Keratinocyte (primary cell): ENCODE measurements around the gene POLD1. TPM values are rescaled to one million over a fixed set of nuclear protein-coding genes. Genes with fewer than 3 reads are reported as not detected.

ENCODE experiments used
- DNase-seq: peaks from one replicate; pipeline ENCODE4 v3.0.0-alpha.2; 2011; ENCODE audit warnings: low read depth, missing footprints, low spot score
- FAIRE-seq: peaks from 2 replicates; lab custom pipeline; 2011; peaks lifted over from hg19 to GRCh38; lab: Jason Lieb, UNC
- H2AFZ ChIP-seq: 2 replicates; pipeline ENCODE4 v1.6.0; 2012; ENCODE audit warnings: low read length, control low read depth, inconsistent platforms; ENCODE audit not compliant: control insufficient read depth
- H3K27ac ChIP-seq: 2 replicates; pipeline ENCODE4 v1.5.1; 2011; ENCODE audit warnings: low read length; ENCODE audit not compliant: control insufficient read depth, insufficient read depth
- H3K27me3 ChIP-seq: 3 replicates; pipeline ENCODE4 v1.6.0; 2011; ENCODE audit warnings: low read length; ENCODE audit not compliant: control insufficient read depth, insufficient read depth; ENCODE audit errors: extremely low read depth
- H3K36me3 ChIP-seq, 2 experiments: 2 replicates in 1 of 2; 3 replicates in 1 of 2; pipeline ENCODE4 v1.5.1; 2011; ENCODE audit warnings: low read length in 2 of 2, mild to moderate bottlenecking in 1 of 2; ENCODE audit not compliant: control insufficient read depth in 2 of 2, insufficient read depth in 2 of 2; ENCODE audit errors: extremely low read depth in 1 of 2
- H3K4me1 ChIP-seq: 3 replicates; pipeline ENCODE4 v1.5.1; 2011; ENCODE audit warnings: low read length; ENCODE audit not compliant: control insufficient read depth, insufficient read depth; ENCODE audit errors: extremely low read depth
- H3K4me2 ChIP-seq: 3 replicates; pipeline ENCODE4 v1.6.0; 2011; ENCODE audit warnings: low read depth, low read length; ENCODE audit not compliant: control insufficient read depth, insufficient read depth; ENCODE audit errors: extremely low read depth
- H3K4me3 ChIP-seq, 3 experiments: fragments of 200-600 bp in 1 of 3; sonication (generic) in 1 of 3; 2 replicates in 2 of 3; 3 replicates in 1 of 3; pipeline ENCODE4 v1.5.1; 2011 to 2016; ENCODE audit warnings: low read length in 3 of 3, mild to moderate bottlenecking in 3 of 3, control low read depth in 2 of 3, inconsistent platforms in 1 of 3, low read depth in 1 of 3, mixed read lengths in 1 of 3, mixed run types in 1 of 3, moderate library complexity in 1 of 3; ENCODE audit not compliant: control insufficient read depth in 2 of 3, insufficient read depth in 2 of 3; ENCODE audit errors: extremely low read depth in 1 of 3
- H3K79me2 ChIP-seq: 2 replicates; pipeline ENCODE4 v1.6.0; 2012; ENCODE audit warnings: low read length; ENCODE audit not compliant: control insufficient read depth, insufficient read depth
- H3K9ac ChIP-seq: 3 replicates; pipeline ENCODE4 v1.6.0; 2011; ENCODE audit warnings: low read length; ENCODE audit not compliant: control insufficient read depth, insufficient read depth; ENCODE audit errors: extremely low read depth
- H3K9me1 ChIP-seq: 3 replicates; pipeline ENCODE4 v1.6.0; 2011; ENCODE audit warnings: low read length; ENCODE audit not compliant: control insufficient read depth, insufficient read depth; ENCODE audit errors: extremely low read depth
- H3K9me3 ChIP-seq: 2 replicates; pipeline ENCODE4 v1.5.1; 2012; ENCODE audit warnings: low read depth, low read length; ENCODE audit not compliant: control insufficient read depth
- H4K20me1 ChIP-seq: 3 replicates; pipeline ENCODE4 v1.6.0; 2011; ENCODE audit warnings: low read length; ENCODE audit not compliant: control insufficient read depth, insufficient read depth; ENCODE audit errors: extremely low read depth
- CTCF ChIP-seq, 3 experiments: IDR thresholded peaks in 1 of 3; conservative IDR thresholded peaks in 1 of 3; optimal IDR thresholded peaks in 1 of 3; 2 replicates in 2 of 3; 3 replicates in 1 of 3; pipeline versions ENCODE3 to v1.5.1; 2011; ENCODE audit warnings: low read length in 3 of 3, mild to moderate bottlenecking in 3 of 3, moderate library complexity in 2 of 3, control low read depth in 1 of 3, inconsistent platforms in 1 of 3; ENCODE audit not compliant: insufficient read depth in 2 of 3; ENCODE audit errors: extremely low read depth in 1 of 3
- EZH2 ChIP-seq: IDR thresholded peaks from one replicate; pipeline ENCODE4 v1.6.1; 2012; ENCODE audit warnings: inconsistent platforms, mild to moderate bottlenecking, low read length, moderate library complexity
- dilution Hi-C: fragments of 300-500 bp; cut with MboI; formaldehyde crosslinking; loops from one replicate; pipeline ENCODE4 v1.7.0; 2020; ENCODE audit warnings: low sequenced_read_pairs; ENCODE audit not compliant: extremely low pct_ligation_motif_present
- polyA plus RNA-seq, 5 experiments: library from polyadenylated mRNA; depleted of rRNA in 3 of 5; stranded (reverse) in 3 of 5; stranded (forward) in 1 of 5; unstranded in 1 of 5; fragments of >200 nt; gene quantifications; 1 replicate in 1 of 5; 2 replicates in 3 of 5; 3 replicates in 1 of 5; pipeline versions ENCODE4 v1.2.1 to v1.2.3, GENCODE V29; 2011 to 2012; ENCODE audit warnings: missing spikeins in 2 of 5, low read depth in 1 of 5, low replicate concordance in 1 of 5

POLD1 gene
- polyA plus RNA-seq, 1 donor (not counting 4 experiments of a cell fraction or from before 2014, with no cell fraction given) = 8.7 TPM

GRCh38 chr19:50420808-50421207 lies 36.7 kb downstream of the POLD1 start:
- Histone ChIP-seq H2AFZ (no peak overlapping the region), H4K20me1 (no peaks in the 10 kb centered on the region), H3K36me3 (no peaks in the 10 kb centered on the region), H3K9me3 (no peaks in the 10 kb centered on the region), H3K9me1 (no peaks in the 10 kb centered on the region), H3K27me3 (peaks cover 18% of the 10 kb centered on the region), H3K9ac (no peak overlapping the region), H3K4me3 (no peak overlapping the region), H3K4me2 (no peak overlapping the region), H3K79me2 (no peaks in the 10 kb centered on the region), H3K4me1 (no peaks in the 10 kb centered on the region), H3K27ac (no peak overlapping the region)
- FAIRE-seq (no peak), DNase-seq (no peak)
- dilution Hi-C loops = no loop called here
- no peak for TF ChIP-seq CTCF (optimal IDR thresholded peaks at IDR 0.05 in 1 of 3, IDR thresholded peaks at IDR 0.05 in 1 of 3, conservative IDR thresholded peaks at IDR 0.05 in 1 of 3; ENCODE audit: extremely low read depth in 1 of 3, insufficient read depth in 2 of 3, low read length in 3 of 3)
- TF ChIP-seq EZH2 = no peak

- no peak overlapping the region for H3K9ac ChIP-seq
- no peak for DNase-seq
- H3K36me3 ChIP-seq = no peaks in the 10 kb centered on the region
- dilution Hi-C loops = no loop called here
- no peak for TF ChIP-seq CTCF (optimal IDR thresholded peaks at IDR 0.05 in 1 of 3, IDR thresholded peaks at IDR 0.05 in 1 of 3, conservative IDR thresholded peaks at IDR 0.05 in 1 of 3; ENCODE audit: extremely low read depth in 1 of 3, insufficient read depth in 2 of 3, low read length in 3 of 3)
- no peak for TF ChIP-seq EZH2
- H3K9me3 ChIP-seq = no peaks in the 10 kb centered on the region
- H3K27me3 ChIP-seq = peaks cover 18% of the 10 kb centered on the region
- H3K27ac ChIP-seq = no peak overlapping the region
- no peaks in the 10 kb centered on the region for H3K4me1 ChIP-seq
- no peak overlapping the region for H3K4me3 ChIP-seq
- no peak overlapping the region for H3K4me2 ChIP-seq
- no peaks in the 10 kb centered on the region for H3K79me2 ChIP-seq
- no peaks in the 10 kb centered on the region for H4K20me1 ChIP-seq
- FAIRE-seq = no peak
- no peak overlapping the region for H2AFZ ChIP-seq
- no peaks in the 10 kb centered on the region for H3K9me1 ChIP-seq
Measured at GRCh38 chr19:50422397-50423278, 38.5 kb downstream of the POLD1 start.
